Activated CD4-positive, alpha-beta T cell treated with anti-CD3 and anti-CD28 coated beads, Interleukin-10, Interleukin-2, amounts not matched to agents 100 ng/mL and 50 ng/mL, durations not matched to agents 16 hours and 8 hours (primary cell): ENCODE measurements around the gene NDOR1.

Experiments used
- DNase-seq: peaks from one replicate; pipeline ENCODE4 v3.0.0-alpha.2; 2020

The NDOR1 gene

GRCh38 chr9:137183980-137184595 lies 21.4 kb upstream of the NDOR1 start:
- no peak for DNase-seq

- no peak for DNase-seq
These were observed 20.4 kb upstream of the NDOR1 start for GRCh38 chr9:137184881-137185660.

- no peak for DNase-seq
These were observed 19.6 kb upstream of the NDOR1 start for GRCh38 chr9:137185921-137186320.

GRCh38 chr9:137186385-137186784 lies 19.1 kb upstream of the NDOR1 start:
- DNase-seq = no peak

GRCh38 chr9:137187386-137187785 lies 18.1 kb upstream of the NDOR1 start:
- no peak for DNase-seq

- no peak for DNase-seq
These were observed 17.4 kb upstream of the NDOR1 start for GRCh38 chr9:137188086-137188489.

- DNase-seq = peak; percentile 96
These were observed 16.8 kb upstream of the NDOR1 start, which contains the start of the genes ANAPC2 and SSNA1 for GRCh38 chr9:137188490-137189296. ANAPC2 (minus strand) TSS chr9:137188560; CDS start chr9:137188532, 28 bp downstream. SSNA1 (plus strand) TSS chr9:137188676; CDS start chr9:137188727, 51 bp downstream.

GRCh38 chr9:137189297-137190295 lies 15.9 kb upstream of the NDOR1 start:
- no peak for DNase-seq

GRCh38 chr9:137190315-137190856 lies 15.1 kb upstream of the NDOR1 start:
- DNase-seq = no peak

GRCh38 chr9:137191245-137191644 lies 14.3 kb upstream of the NDOR1 start:
- DNase-seq = no peak

- no peak for DNase-seq
These were observed 13.6 kb upstream of the NDOR1 start for GRCh38 chr9:137191691-137192447.

- no peak for DNase-seq
These were observed 13.1 kb upstream of the NDOR1 start for GRCh38 chr9:137192448-137192780.

- no peak for DNase-seq
These were observed 12.6 kb upstream of the NDOR1 start for GRCh38 chr9:137192859-137193258.

- no peak for DNase-seq
These were observed 11.7 kb upstream of the NDOR1 start for GRCh38 chr9:137193771-137194170.

- DNase-seq = no peak
These were observed 11.1 kb upstream of the NDOR1 start for GRCh38 chr9:137194388-137194787.

GRCh38 chr9:137194909-137195308 lies 10.6 kb upstream of the NDOR1 start:
- DNase-seq = no peak

GRCh38 chr9:137195525-137196220 lies 9.8 kb upstream of the NDOR1 start:
- DNase-seq = no peak

- no peak for DNase-seq
These were observed 7.2 kb upstream of the NDOR1 start for GRCh38 chr9:137198051-137198901.

- no peak for DNase-seq
These were observed 6.6 kb upstream of the NDOR1 start for GRCh38 chr9:137198902-137199283.
